HG03159 (cell line): ENCODE results near the gene CRIP1.

ENCODE experiments used
- ATAC-seq: cut with Tn5 transposase; IDR thresholded peaks from one replicate; pipeline ENCODE4 v1.9.1; 2021; ENCODE audit warnings: mild to moderate bottlenecking, moderate library complexity; ENCODE audit not compliant: unreplicated experiment

CRIP1 gene

GRCh38 chr14:105503296-105503640, 16.6 kb downstream of the CRIP1 start:
- no peak for ATAC-seq

GRCh38 chr14:105503935-105504692, 17.4 kb downstream of the CRIP1 start:
- no peak for ATAC-seq

- ATAC-seq = no peak
These were observed 18.4 kb downstream of the CRIP1 start for GRCh38 chr14:105505101-105505500.

GRCh38 chr14:105507247-105507646, 20.6 kb downstream of the CRIP1 start:
- no peak for ATAC-seq

- no peak for ATAC-seq
These were observed 21.4 kb downstream of the CRIP1 start for GRCh38 chr14:105508069-105508468.

GRCh38 chr14:105508601-105509000, 21.9 kb downstream of the CRIP1 start:
- ATAC-seq = no peak

GRCh38 chr14:105517096-105517495, 30.4 kb downstream of the CRIP1 start:
- no peak for ATAC-seq

GRCh38 chr14:105519946-105520698, 33.4 kb downstream of the CRIP1 start:
- ATAC-seq = no peak

GRCh38 chr14:105525326-105525725, 38.6 kb downstream of the CRIP1 start:
- no peak for ATAC-seq

- no peak for ATAC-seq
These were observed 39.4 kb downstream of the CRIP1 start, which contains the start of gene TMEM121 for GRCh38 chr14:105525861-105526775. Gene TMEM121, plus strand, starts transcription at chr14:105526583. Its CDS starts 2,252 bp downstream, at chr14:105528835.

- ATAC-seq = no peak
These were observed 40.2 kb downstream of the CRIP1 start for GRCh38 chr14:105526776-105527380.

GRCh38 chr14:105527381-105527825, 40.7 kb downstream of the CRIP1 start:
- no peak for ATAC-seq

GRCh38 chr14:105527826-105528585, 41.3 kb downstream of the CRIP1 start:
- no peak for ATAC-seq

GRCh38 chr14:105528586-105529318, 42.1 kb downstream of the CRIP1 start:
- ATAC-seq = no peak

GRCh38 chr14:105529319-105529568, 42.6 kb downstream of the CRIP1 start:
- ATAC-seq = no peak

- ATAC-seq = no peak
These were observed 43.0 kb downstream of the CRIP1 start for GRCh38 chr14:105529569-105530284.

- ATAC-seq = no peak
These were observed 43.8 kb downstream of the CRIP1 start for GRCh38 chr14:105530285-105531087.
